ENCODE data around the gene KIAA1671.

DNA sequence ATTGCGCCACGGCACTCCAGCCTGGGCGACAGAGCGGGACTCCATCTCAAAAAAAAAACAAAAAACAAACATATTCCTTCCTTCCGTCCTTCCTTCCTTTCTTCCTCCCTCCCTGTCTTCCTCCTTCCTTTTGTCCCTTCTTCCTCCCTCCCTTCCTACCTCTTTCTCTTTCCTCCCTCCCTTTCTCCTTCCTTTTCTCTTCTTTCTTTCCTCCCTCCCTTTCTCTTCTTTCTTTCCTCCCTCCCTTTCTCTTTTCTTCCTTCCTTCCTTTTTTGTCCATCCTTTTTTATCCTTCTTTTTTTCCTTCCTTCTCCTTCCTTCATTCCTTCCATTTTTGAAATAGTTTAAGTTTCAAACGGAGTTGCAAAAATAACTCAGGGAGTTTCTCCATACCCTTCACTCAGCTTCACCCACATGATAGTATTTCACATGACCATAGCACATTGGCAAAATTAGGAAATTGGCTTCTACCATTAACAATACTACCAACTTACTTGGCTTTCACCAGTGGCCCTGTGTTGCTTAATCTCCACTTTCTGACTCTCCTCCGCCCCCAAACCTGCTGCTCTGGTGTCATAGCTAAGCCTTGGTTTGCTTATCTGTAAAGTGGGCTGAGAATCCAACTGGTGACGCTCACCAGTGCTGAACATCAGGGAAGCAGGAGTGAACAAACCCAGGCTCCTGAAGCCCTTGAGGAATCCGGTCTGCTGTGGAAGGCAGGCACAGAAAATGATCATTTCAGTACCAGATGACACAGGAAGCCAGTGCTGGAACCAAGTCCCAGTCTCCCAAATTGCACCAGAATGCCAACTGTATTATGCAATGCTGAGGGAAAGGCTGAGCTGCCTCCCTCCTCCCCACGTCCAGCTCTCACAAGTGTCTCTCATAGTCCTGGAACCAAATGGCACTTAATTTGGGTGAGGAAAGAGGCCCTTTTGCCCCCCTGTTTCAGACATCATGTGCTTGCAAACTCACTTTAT lies 229.9 kb downstream of the KIAA1671 start:
- TF ChIP-seq, protein P1, sequence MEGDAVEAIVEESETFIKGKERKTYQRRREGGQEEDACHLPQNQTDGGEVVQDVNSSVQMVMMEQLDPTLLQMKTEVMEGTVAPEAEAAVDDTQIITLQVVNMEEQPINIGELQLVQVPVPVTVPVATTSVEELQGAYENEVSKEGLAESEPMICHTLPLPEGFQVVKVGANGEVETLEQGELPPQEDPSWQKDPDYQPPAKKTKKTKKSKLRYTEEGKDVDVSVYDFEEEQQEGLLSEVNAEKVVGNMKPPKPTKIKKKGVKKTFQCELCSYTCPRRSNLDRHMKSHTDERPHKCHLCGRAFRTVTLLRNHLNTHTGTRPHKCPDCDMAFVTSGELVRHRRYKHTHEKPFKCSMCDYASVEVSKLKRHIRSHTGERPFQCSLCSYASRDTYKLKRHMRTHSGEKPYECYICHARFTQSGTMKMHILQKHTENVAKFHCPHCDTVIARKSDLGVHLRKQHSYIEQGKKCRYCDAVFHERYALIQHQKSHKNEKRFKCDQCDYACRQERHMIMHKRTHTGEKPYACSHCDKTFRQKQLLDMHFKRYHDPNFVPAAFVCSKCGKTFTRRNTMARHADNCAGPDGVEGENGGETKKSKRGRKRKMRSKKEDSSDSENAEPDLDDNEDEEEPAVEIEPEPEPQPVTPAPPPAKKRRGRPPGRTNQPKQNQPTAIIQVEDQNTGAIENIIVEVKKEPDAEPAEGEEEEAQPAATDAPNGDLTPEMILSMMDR (IDR thresholded peaks at IDR 0.05 in 8 of 11, conservative IDR thresholded peaks at IDR 0.05 in 3 of 11): no peak
- no peak for TF ChIP-seq POLR2A (IDR thresholded peaks at IDR 0.05)

Measured in spleen (tissue), 7 donors.